GM18498 (cell line): ENCODE results near the gene ITGB2.
"Not testable (repeated sequence)": the region's sequence is repeated elsewhere in the genome, so short reads cannot be mapped to it uniquely, and the experiment has no call there.

Experiments used
- ATAC-seq: cut with Tn5 transposase; IDR thresholded peaks from one replicate; pipeline ENCODE4 v1.9.1; 2021; ENCODE audit warnings: mild to moderate bottlenecking, moderate library complexity; ENCODE audit not compliant: unreplicated experiment

The ITGB2 gene

GRCh38 chr21:44927587-44928461, 7.1 kb upstream of the ITGB2 start:
- ATAC-seq = no peak

DNA sequence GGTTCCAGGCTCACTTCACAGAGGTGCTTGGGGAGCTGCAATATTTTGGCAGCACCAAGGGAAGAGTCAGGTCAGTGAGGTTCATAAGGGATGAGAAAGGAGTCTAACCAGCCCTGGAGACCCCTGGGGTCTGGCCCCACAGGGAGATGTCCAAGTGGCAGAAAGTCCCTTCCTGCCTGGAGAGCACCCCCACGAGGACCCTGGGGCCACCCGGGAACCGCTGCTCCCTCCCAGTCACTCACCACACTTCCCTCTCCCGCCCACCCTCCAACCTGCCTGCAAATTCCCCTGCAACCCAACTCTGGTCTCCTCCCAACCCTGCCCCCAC, 6.5 kb upstream of the ITGB2 start:
- ATAC-seq = no peak

DNA sequence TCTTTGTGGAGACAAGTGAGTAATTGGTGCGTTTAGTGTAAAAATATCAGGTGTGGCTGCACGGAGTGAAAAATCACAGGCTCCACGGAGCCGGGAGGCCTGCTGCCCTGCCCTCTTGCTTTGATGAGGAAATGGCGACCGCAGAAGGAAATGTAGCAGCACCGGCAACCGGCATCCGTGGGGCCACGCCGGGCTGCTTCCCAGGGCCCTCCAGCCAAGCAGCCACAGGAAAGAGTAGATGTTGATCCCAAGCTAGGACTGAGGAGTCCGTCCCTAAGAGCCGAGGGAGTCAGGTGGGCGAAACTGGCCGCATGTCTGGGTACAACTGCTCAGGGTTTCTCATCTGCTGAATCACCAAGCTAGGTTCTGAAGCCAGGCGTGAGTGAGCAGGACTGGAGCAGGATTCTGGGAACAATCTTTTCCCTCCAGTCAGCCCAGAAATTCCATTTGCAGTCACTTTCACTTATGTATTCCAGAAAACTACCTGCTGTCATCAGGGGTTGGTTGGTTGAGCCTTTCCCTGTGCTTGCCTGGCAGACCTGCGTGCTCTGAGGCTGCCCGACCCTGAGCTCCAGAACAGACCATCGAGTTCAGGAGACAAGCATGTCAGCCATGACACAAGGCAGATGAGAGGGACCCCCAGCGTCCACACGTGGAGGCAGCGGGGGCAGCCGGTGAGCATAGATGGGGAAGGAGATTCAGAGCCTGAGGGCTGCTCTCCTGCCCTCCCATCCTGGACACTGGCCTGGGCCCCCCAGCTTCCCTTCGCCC, 5.8 kb upstream of the ITGB2 start:
- ATAC-seq = no peak

GRCh38 chr21:44925378-44925755, 4.7 kb upstream of the ITGB2 start:
- no peak for ATAC-seq

- ATAC-seq = no peak
These were observed 4.1 kb upstream of the ITGB2 start for GRCh38 chr21:44924606-44925377.

DNA sequence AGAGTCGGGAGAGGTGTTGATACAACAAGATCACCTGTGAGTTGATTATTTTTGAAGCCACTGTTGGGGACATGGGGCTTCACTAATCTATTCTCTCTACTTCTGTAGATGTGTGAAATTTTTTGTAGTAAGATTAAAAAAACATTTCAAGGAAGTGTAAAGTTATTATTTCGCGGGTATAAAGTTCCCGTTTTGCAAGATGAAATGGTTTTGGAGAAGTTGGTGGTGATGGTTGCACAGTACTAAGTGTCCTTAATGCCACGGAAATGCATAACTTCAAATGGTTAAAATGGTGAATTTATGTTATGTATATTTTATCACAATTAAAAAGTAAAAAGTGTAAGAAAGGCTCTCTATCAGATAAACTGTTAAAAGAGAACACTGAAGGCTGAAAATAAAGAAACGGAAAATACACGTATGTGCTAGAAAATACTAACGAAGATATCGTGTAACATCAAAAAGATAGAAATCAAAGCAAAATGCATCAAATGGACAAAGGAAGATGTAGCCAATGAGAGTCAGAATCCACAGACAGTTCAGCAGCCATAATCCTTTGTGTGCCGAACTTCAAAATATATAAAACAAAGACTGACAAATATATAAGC, 2.9 kb upstream of the ITGB2 start:
- ATAC-seq = no peak

DNA sequence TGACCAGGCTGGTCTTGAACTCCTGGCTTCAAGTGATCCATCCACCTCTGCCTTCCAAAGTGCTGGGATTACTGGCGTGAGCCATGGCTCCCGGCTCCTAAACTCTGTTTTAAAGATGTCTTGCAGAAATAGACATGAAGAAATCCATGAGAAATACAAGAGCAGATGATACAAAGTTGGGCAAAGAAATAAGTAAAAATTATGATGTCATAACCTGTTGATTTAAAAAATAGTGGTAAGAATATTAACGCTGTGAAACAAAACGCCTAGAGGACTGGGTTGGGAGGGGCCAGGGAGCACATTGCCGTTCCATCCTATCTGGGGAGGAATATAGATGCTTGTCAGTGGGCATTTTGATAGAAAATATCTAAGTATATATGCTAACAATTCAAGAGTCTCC, 1.2 kb upstream of the ITGB2 start:
- ATAC-seq = no peak

DNA sequence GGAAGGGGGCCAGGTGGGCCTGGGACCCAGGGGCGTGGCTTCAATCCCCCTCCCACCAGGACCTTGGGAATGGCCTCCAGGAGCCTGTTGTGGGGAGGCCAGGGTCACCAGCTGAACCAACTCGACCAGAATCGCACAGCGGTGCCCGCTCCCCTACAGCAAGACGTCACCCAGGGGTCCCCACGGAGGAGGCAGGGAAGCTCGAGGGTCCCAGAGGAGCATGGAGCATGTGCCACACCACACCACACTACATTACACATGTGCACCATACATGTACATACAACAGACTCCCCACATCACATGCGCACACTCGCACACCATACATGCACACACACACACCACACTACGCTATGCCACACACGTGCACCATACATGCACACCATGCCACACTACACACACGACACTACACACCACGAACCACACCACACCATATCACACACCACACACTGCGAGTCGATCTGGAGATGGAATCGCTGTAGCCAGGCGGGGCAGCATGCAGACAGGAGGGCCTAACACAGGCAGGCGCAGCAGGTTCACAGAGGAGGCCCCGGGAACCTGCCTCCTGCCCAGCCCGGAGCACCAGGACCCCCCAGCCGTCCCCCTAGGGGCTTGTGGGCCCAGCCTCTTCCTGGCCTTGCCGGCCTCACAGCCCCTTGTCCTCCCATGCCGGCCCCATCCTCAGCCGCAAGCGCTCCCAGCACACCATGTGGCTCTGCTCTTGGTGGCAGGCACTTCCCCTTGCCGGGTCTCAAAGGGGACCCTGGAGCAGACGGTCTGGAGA, 596 bp downstream of the ITGB2 start:
- no peak for ATAC-seq

DNA sequence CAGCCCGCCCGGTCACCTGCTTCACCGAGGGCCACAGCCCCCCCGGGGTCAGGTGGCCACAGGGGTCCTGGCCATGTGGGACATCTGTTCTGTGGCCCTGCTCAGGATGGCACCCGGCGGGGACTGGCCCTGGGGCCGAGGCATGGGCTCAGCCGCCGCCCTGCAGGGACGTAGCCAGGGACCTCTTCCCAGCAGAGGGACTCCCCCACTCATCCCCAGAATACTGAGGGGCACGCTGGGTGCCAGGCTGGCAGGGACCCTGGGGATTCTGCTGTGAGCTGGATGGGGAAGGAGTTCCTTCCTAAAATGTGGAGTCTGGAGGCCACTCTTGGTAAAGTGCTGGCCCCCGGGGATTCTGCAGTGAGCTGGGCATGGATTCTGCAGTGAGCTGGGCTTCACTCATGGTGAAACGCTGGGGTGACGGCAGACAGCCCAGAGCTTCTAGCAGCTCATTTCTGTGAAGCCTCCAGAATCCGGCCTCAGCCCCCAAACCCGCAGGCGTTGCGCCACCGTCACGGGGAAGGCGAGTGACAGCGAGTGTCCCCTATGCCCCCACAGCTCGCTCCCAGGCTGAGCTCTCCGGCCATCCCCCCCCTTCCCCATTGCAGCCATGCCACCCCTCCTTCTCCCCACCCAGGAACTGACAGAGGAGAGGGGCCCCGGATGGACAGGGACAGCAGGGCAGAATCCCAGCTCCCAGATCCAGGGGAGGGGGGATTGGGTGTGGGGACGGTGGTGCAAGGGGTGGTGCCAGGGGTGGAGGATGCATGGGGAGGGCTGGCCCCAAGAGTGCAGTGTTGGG, 1.4 kb downstream of the ITGB2 start:
- ATAC-seq = no peak

DNA sequence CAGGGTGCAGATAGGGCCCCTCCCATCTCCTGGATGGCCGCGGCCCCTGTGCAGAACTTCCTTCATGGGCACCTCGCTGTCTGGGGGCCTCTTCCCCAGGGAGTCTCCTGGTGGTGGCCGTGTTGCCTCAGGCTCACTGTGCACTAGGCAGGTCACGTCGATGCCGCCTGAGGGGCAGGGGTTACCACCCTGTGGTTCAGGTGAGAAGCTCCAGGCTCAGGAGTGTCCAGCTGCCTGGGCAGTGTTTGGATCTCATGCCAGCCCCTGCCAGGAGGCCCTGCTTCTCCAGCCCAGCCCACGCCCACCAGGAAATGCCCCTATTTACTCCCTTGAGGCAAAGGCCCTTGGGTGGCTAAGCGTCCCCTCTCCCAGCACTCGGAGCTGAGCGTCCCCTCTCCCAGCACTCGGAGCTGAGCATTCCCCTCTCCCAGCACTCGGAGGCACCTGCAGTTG, 2.1 kb downstream of the ITGB2 start:
- ATAC-seq = no peak

- ATAC-seq = no peak
These were observed 2.6 kb downstream of the ITGB2 start for GRCh38 chr21:44918107-44918470.

DNA sequence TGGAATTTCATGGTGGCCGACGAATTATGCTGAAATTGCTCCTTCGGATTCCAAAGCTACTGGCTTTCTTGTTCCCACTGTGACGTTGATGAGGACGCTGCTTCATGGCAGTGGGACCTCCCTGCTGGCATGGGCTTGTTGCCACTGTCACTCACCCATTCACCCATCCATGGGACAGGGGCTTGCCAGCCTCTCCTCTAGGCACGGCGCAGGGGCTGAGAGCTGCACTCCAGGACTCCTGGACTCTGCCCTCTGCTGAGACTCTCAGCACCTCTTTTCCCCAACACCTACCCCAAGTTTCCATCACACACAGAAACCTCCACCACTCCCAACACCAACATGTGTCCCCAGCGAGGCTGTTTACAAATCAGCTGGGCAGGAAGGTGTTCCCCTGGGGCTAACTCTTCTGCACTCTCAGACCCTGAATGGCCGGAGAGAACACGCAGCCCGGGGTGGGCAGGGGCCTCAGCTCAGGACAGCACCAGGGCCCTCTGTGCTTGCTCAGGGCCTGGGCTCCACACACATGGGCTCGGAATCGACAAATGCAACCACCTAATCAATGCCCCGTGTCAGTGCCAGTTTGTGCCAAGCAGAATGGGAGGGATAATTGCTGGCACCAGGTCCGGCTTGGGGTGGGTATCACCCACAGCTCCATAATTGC, 3.1 kb downstream of the ITGB2 start:
- ATAC-seq = no peak

GRCh38 chr21:44916965-44917364, 3.7 kb downstream of the ITGB2 start:
- ATAC-seq = no peak

DNA sequence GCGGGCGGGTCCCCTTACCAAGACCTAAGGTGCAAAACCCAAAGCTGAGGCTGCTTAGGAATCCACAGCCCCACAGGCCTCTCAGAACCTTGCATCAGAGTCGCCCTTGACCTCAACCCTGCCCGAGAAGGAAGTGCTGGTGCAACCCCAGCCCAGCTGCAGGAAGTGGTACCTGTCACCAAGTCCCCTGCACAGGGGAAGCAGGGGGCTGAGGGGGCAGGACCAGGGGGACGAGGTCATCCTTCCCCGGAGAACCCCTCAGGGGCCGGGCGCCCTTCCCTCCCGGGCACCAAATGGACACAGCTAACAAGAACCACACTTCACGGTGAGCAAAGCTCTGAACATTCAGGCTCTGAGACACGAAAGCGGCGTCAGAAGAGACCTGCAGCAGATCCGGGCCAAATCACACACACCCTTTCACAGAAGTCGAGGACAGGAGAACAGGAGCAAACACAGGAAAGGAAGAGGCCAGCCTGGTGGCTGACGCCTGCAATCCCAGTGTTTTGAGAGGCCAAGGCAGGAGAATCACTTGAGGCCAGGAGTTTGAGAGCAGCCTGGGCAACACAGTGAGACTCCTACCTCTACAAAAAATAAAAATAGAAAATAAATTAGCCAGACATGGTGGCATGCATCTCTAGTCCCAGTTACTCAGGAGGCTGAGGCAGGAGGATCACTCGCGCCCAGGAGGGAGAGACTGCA, 6.4 kb downstream of the ITGB2 start:
- ATAC-seq = peak; percentile 59

DNA sequence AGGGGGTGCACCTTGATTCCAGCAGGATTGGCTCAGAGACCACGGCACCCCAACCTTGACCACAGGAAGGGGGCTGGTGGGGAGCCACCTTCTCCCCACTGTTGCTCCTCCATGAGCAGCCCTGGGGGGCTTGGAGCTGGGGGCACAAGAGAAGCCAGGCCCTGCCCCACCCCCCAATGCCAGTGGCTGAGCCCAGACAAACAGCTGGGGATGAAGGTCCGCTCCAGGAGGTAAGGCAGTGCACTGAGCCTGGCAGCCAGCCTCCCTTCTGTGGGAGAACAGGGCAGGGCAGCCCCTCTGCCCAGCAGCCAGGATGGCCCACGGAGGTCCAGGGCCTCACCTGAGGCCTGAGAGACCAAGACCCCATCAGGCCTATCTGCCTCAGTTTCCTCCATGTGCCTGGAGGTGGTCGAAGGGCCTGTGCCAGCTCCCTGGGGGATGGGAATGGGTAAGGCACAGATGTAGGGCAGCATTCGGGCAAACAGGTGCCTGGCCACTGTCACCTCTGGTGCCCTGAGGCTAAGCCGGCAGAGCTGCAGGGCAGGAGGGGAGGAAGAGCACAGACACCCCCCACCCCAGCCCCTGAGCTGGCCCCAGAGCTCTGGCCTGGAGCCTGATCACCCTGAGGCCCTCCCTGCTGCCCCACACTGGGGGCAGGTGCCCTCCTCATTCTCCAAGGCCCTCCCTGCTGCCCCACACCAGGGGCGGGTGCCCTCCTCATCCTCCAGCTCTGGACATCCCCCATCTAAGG, 7.1 kb downstream of the ITGB2 start:
- ATAC-seq = no peak

- ATAC-seq = not testable (repeated sequence)
These were observed 7.9 kb downstream of the ITGB2 start for GRCh38 chr21:44912506-44913412.

GRCh38 chr21:44912158-44912473, 8.6 kb downstream of the ITGB2 start:
- ATAC-seq = no peak
